ENCODE results near the gene HCFC1.

HCFC1 gene

GRCh38 chrX:153900831-153901752 is 70.5 kb downstream of the HCFC1 start:
- peak; percentile 75 for DNase-seq

GRCh38 chrX:153897899-153898298 is 73.7 kb downstream of the HCFC1 start:
- no peak for DNase-seq

All from kidney glomerular epithelial cell (primary cell).